NCI-H2081 treated with DMSO at 0.1 percent for 48 hours (cell line): ENCODE data around the gene ALKBH2.

Experiments used
- DNase-seq: peaks from one replicate; lab custom pipeline; 2025; lab: John Stamatoyannopoulos, UW

The ALKBH2 gene

DNA sequence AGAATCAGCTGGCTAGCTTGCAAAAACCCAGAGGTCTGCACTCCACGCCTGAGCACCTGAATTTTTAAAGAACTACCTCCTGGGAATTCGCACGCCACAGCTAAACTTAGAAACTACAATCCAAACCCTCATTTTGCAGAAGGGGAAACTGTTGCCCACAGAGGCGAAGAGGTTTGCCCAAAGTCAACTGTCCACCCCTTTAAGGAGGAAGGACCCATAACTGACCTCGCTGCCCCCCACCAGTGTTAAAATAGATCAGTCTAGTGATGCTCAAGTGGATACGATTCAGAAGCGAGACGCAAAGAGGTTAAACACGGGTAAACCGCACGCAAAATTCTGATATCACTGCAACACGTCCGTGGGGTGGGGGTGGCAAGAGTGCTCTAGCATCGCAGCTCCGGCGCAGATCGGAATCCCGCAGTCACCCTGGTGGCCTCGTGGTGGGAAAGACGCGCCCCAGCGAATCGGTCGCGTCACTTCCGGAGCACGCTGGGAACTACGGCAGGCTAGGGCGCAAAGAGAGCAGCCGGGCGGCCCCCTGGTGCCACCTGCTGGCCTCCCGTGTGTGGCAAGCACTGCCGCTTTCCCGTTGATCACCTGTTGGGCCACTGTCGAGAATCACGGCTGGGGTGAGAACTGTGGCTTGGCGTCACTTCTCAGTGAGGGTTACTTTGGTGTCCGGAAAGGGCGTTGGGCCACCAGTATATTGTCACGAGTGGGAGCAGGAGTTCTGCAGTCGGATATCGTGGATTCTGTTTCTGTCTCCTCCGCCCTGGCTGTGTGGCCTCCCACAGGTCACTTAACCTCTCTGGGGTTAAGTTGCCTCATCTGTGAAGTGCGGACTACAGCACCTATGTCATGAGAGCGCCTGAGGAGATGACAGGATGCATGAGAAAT lies at the start of gene ALKBH2:
TSS of gene ALKBH2 (minus strand) at position 451 of the 897 bp plus-strand sequence. CDS start 686 bp downstream, outside the sequence.
- DNase-seq: peak; percentile 56

DNA sequence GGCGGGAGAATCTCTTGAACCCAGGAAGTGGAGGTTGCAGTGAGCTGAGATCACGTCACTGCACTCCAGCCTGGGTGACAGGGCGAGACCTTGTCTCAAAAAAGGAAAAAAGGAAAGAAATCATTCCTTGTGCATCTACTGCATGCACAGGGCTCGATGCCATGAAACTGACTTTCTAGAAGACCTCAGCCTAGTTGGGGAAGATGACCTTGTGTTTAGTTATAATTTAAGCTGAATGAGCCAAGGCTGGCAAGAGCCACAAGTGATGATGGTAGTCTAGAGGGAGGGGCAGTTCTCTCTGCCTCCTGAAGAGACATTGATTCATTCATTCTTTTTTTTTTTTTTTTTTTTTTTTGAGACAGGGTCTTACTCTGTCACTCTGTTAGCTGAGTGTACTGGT lies 47.3 kb upstream of the ALKBH2 start:
- no peak for DNase-seq

GRCh38 chr12:109139791-109140190 lies 46.5 kb upstream of the ALKBH2 start:
- DNase-seq: no peak

- DNase-seq: no peak
Measured at GRCh38 chr12:109139360-109139759, 46.1 kb upstream of the ALKBH2 start.

DNA sequence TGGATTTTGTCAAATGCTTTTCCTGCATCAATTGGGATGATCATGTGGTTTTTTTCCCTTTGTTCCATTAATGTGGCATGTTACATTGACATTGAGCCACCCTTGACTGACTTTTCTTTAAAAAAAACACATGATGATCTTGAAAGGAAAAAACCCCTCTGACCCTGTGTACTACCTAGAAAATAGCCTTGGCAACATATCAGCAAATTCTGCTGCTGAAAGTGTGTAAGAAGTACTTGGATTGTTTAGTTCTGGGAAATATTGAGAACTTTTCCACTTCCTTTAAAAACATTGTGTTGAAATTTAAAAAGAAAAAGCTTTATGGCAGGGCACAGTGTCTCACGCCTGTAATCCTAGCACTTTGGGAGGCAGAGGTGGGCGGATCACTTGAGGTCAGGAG lies 43.8 kb upstream of the ALKBH2 start:
- no peak for DNase-seq

- DNase-seq: no peak
Measured at GRCh38 chr12:109134186-109134917, 41.1 kb upstream of the ALKBH2 start.

DNA sequence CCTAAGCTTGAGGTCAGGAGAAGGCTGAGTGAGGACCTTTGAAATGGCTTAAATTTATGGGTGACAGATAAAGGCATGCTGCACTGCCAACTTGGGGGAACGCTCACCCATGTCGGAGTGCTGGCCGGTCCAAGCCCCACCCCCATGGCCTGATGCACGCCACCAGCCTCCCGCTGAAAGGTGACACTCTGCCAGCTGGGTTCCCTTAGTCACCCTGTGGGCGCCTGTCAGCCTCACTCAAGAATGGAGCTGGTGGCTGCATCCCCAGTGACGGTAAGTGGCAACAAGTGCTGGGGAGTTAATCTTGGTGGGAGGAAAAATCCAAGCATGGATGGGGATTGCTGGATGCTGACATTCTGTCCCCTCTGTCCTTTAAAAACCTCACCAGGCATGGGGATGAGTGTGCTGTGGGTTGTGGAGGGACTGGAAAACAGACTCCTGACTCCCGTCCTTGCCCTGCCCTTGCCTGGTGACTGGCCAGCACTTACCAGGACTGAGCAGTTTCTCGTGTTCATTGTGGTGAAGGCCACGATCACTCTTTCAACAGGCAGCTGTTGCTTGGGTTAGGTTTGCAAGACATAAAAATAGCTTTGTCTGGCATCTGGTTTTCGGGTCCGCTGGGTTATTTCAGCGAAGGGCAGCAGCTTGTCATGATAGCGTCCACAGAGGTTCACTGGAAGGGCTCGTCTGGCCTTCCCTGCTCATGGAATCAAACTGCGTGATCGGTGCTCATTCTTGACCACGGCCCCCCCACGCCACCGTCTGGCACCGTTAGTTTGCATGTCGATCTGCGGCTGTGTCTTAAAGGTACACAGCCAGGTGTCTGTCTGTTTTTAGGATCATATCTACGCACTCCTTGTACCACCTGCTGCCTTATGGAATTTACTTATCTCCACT lies 38.1 kb upstream of the ALKBH2 start:
- DNase-seq: no peak

GRCh38 chr12:109130297-109131153 lies 37.3 kb upstream of the ALKBH2 start:
- no peak for DNase-seq

DNA sequence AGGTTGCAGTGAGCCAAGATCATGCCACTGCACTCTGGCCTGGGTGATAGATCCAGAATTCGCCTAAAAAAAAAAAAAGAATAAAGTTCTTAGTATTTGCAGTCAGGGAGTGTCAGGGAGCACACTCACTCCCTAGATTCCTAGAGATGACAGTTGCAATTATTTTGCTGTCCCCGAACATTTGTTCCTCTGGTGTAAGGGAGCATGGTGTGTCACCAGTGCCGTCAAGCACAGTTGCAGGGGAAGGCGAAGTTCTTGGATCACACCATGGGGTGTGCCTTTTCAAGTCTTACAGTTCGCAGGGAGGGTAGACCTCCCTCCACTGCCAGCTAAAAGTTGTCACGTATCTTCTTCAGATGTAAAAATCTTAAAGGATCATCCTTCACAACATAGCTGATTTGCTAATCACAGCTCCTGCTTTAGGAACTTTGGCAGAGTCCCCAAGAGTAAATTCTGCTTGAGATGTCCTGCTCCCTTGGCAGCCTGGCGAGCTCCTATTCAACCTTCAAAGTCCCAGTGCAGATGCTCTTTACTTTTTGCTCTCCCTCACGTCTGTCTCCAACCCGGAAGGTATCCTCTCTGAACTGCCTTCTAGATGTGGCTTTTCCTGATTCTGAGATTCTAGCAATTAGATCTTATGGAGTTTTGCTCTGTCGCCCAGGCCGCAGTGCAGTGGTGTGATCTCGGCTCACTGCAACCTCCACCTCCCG lies 34.4 kb upstream of the ALKBH2 start:
- no peak for DNase-seq

- DNase-seq: no peak
Measured at GRCh38 chr12:109126784-109127183, 33.5 kb upstream of the ALKBH2 start.

DNA sequence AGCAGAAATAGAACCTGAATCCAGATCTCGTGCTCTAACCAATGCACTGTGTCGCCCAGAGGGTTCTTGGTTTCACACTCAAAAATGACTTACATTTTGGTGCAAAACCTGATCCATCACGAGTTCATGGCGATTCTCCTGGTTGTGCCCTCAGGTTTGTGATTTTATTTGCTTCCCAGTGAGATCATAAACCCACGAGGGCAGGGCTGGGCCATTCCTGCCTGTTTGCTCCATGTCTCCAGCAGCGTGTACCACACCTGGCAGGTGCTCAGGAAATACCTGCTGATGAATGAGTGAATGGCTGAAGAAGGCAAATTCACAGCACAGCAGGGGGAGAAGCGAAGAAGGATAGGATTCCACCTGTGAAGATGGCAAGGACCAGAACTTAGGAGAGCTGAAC lies 32.5 kb upstream of the ALKBH2 start:
- DNase-seq: no peak

DNA sequence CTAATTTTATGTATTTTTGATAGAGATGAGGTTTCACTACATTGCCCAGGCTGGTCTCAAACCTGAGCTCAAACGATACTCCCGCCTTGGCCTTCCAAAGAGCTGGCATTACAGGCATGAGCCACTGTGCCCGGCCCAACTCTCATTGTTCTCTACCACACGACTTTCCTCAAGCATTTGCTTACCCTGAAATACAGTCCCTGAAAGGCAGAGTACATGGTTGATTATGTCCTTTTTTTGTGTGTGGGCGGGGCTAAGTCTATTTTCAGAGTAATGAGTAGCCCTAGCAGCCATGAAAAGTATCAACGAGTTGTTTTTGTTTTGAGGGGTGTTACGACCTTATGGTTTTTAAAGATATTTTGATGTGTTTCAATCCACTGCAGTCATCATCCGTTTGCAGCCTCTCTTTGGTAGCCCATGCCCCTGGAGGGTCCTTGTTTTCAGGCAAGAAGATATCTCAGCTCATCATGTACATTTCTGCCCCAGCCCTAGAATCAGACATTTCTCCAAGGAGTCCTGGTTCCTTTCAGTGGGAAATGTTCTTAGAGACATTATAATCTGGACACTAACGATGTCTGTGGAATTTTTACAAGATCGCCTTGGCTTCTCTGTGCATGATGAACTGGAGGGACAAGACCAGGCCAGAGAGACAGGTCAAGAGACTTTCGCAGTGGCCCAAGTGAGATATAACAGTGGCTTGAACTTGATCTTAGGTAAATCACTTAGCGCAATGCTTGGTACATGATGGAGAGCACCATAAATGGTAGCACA lies 31.8 kb upstream of the ALKBH2 start:
- no peak for DNase-seq

- no peak for DNase-seq
Measured at GRCh38 chr12:109121346-109121880, 28.1 kb upstream of the ALKBH2 start.

- no peak for DNase-seq
Measured at GRCh38 chr12:109120557-109120956, 27.3 kb upstream of the ALKBH2 start.

GRCh38 chr12:109120095-109120494 lies 26.8 kb upstream of the ALKBH2 start:
- no peak for DNase-seq

DNA sequence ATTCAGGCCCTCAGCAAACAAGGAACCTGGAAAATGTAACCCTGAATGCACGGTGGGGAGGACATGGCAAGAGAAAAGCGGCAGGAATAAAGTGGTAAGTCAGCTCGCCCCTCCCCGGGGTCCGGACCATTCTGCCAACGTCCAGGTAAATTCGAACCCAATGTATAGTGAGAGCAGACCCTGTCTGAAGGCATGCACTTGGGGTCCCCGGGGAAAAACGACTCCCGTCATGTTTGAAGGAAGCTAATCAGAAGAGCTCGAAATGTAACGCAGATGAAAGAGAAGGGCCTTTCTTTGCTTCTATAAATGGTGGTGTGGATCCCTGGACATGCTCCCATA lies 23.3 kb upstream of the ALKBH2 start:
- DNase-seq: no peak

- DNase-seq: no peak
Measured at GRCh38 chr12:109115758-109116610, 22.7 kb upstream of the ALKBH2 start, which contains the start of gene ACACB. Gene ACACB (plus strand): TSS chr12:109116587. CDS start chr12:109139406, 22,819 bp downstream.

DNA sequence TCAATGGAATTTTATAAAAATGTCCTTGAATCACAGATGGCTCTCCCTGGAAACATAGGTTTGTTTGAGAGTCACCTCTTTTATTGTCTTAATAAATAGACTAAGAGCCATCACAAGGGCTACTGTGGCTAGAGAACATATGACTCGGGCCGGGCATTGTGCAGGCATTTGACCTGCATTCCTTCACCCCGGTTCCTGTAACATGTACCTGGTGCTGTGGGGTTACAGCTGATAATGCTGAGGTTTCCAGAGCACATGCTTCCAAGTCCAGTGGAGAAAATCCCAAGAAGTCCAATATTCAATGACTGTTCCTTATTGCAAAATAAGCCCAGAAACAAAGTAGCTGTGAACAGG lies 22.1 kb upstream of the ALKBH2 start:
- no peak for DNase-seq

DNA sequence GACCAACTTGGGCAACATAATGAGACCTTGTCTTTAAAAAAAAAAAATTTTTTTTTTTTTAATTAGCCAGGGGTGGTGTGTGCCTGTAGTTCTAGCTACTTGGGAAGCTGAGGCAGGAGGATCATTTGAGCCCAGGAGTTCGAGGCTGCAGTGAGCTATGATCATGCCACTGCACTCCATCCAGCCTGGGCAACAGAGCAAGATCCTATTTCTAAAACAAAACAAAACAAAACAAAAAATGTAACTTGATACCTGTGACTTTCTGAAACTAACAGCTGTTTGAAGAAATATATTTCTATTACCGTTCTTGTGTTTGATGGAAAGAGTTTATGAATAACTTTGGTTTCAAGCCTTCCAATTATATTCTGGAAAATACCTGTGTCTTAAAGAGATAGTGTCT lies 21.4 kb upstream of the ALKBH2 start:
- DNase-seq: no peak
